OCI-LY1 (cell line): ENCODE data around the gene ATP6V1G1.
"Not testable (repeated sequence)": the region's sequence is repeated elsewhere in the genome, so short reads cannot be mapped to it uniquely, and the experiment has no call there.

Experiments
- EZH2 ChIP-seq: fragments of 200-600 bp; sonication (generic), shearing (Covaris generic); IDR thresholded peaks from 2 replicates; pipeline ENCODE4 v1.8.0; 2017; ENCODE audit warnings: borderline replicate concordance, mixed run types, mild to moderate bottlenecking, antibody characterized with exemption, low read length, moderate library complexity, mixed read lengths
- TF ChIP-seq, protein P1 (sequence below): fragments of 200-600 bp; sonication (generic), shearing (Covaris generic); IDR thresholded peaks from 2 replicates; pipeline ENCODE4 v1.5.1; 2017; ENCODE audit warnings: mild to moderate bottlenecking, antibody characterized with exemption, low read length, moderate library complexity, mixed read lengths

GRCh38 chr9:114578134-114578533 lies 9.4 kb upstream of the ATP6V1G1 start:
- TF ChIP-seq, protein P1, sequence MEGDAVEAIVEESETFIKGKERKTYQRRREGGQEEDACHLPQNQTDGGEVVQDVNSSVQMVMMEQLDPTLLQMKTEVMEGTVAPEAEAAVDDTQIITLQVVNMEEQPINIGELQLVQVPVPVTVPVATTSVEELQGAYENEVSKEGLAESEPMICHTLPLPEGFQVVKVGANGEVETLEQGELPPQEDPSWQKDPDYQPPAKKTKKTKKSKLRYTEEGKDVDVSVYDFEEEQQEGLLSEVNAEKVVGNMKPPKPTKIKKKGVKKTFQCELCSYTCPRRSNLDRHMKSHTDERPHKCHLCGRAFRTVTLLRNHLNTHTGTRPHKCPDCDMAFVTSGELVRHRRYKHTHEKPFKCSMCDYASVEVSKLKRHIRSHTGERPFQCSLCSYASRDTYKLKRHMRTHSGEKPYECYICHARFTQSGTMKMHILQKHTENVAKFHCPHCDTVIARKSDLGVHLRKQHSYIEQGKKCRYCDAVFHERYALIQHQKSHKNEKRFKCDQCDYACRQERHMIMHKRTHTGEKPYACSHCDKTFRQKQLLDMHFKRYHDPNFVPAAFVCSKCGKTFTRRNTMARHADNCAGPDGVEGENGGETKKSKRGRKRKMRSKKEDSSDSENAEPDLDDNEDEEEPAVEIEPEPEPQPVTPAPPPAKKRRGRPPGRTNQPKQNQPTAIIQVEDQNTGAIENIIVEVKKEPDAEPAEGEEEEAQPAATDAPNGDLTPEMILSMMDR: not testable (repeated sequence)
- TF ChIP-seq EZH2: not testable (repeated sequence)
